CD4-positive, CD25-positive, alpha-beta regulatory T cell (primary cell): ENCODE results near the gene EFNB2. TPM values are rescaled to one million over a fixed set of nuclear protein-coding genes. Genes with fewer than 3 reads are reported as not detected.

Experiments
- ATAC-seq, 2 donors: fragments of 150-1000 bp; cut with Tn5 transposase; one replicate each; pipeline ENCODE4 v1.10.0; 2021; ENCODE audit warnings: low read depth in 2 of 2, moderate number of reproducible peaks in 2 of 2, moderate library complexity in 1 of 2
- DNase-seq, 3 donors: peaks; one replicate each; pipeline versions ENCODE4 v3.0.0 to v3.0.0-alpha.2; 2012 to 2022; ENCODE audit warnings: mixed read lengths in 1 of 3
- H3K27ac ChIP-seq: one replicate; pipeline ENCODE4 v1.7.0; 2013; ENCODE audit warnings: mild to moderate bottlenecking, low read length; ENCODE audit not compliant: insufficient read depth, poor library complexity, severe bottlenecking
- H3K27me3 ChIP-seq: one replicate; pipeline ENCODE4 v1.7.0; 2013; ENCODE audit warnings: low read length; ENCODE audit not compliant: control insufficient read depth, insufficient read depth
- H3K36me3 ChIP-seq: one replicate; pipeline ENCODE4 v1.7.0; 2013; ENCODE audit warnings: mild to moderate bottlenecking, low read length, moderate library complexity; ENCODE audit not compliant: control insufficient read depth, insufficient read depth
- H3K4me1 ChIP-seq: 2 replicates; pipeline ENCODE4 v1.7.0; 2013; ENCODE audit warnings: mild to moderate bottlenecking, low read length; ENCODE audit not compliant: insufficient read depth, control insufficient read depth, poor library complexity, severe bottlenecking
- H3K4me3 ChIP-seq: one replicate; pipeline ENCODE4 v1.7.0; 2013; ENCODE audit warnings: low read depth, mild to moderate bottlenecking, low read length, moderate library complexity
- H3K9me3 ChIP-seq, 2 experiments: 1 replicate in 1 of 2; 2 replicates in 1 of 2; pipeline ENCODE4 v1.7.0; 2013; ENCODE audit warnings: low read length in 2 of 2, mild to moderate bottlenecking in 1 of 2, moderate library complexity in 1 of 2; ENCODE audit not compliant: control insufficient read depth in 2 of 2
- H3K27ac Mint-ChIP-seq, 3 donors: one replicate each; pipeline ENCODE4 v1.8.0; 2020 to 2022; ENCODE audit warnings: mild to moderate bottlenecking in 3 of 3, mixed read lengths in 3 of 3, moderate library complexity in 2 of 3
- H3K27me3 Mint-ChIP-seq: one replicate; pipeline ENCODE4 v1.8.0; 2022; ENCODE audit warnings: mild to moderate bottlenecking, mixed read lengths
- H3K36me3 Mint-ChIP-seq: one replicate; pipeline ENCODE4 v1.8.0; 2020; ENCODE audit warnings: mixed read lengths
- H3K4me1 Mint-ChIP-seq, 4 donors: one replicate each; pipeline ENCODE4 v1.8.0; 2020 to 2022; ENCODE audit warnings: mixed read lengths in 4 of 4, mild to moderate bottlenecking in 1 of 4
- H3K4me3 Mint-ChIP-seq, 4 donors: one replicate each; pipeline ENCODE4 v1.8.0; 2020 to 2022; ENCODE audit warnings: mild to moderate bottlenecking in 4 of 4, mixed read lengths in 4 of 4, moderate library complexity in 3 of 4
- H3K9me3 Mint-ChIP-seq, 7 donors: one replicate each; pipeline ENCODE4 v1.8.0; 2020 to 2022; ENCODE audit warnings: mixed read lengths in 7 of 7, mild to moderate bottlenecking in 3 of 7, moderate library complexity in 2 of 7
- polyA plus RNA-seq, 4 donors: library from polyadenylated mRNA; unstranded; fragments of 300-500 nt; fragmentation: Illumina TruSeq; gene quantifications; one replicate each; pipeline ENCODE4 v1.2.3, GENCODE V29; 2021
- total RNA-seq: library from RNA; stranded (reverse); gene quantifications from one replicate; pipeline ENCODE4 v1.2.3, GENCODE V29; 2022

The EFNB2 gene
- total and polyA plus RNA-seq, 5 donors from 2014 or later, result 0.20 to 0.49 (median 0.27) TPM; not detected in 2

DNA sequence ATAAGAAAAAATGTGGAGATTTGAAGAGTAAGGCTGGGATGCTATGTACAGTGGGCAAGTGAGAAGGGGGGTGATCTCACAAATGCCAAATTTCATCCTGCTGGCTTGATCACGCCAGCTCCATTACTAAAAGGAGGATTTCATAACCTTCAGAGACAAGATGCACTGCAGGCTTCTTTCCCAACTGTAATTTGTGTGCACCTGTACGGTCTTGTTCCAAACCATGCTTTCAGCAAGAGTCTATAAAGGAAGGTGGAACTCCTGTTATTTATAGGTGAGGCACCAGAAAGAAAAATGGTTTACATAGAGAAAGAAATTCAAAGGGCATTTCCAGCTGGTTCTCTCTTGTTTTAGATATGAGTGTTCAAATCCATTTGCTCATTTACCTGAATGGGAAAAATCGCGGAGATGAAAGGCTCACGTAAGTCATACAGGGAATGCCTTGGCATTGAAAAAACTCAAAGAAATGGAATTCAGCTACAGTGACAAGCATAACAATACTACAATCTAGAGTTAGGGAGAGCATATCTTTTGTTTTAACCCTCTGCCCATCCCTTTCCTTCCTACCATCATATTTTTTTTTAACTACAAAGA is 13.3 kb downstream of the EFNB2 start:
- DNase-seq (no peak), ATAC-seq (no peak)
- Histone ChIP-seq H3K27me3 (peaks cover under 1% of the 10 kb centered on the region), H3K27ac (no peak overlapping the region), H3K4me3 (no peak overlapping the region), H3K9me3 (no peaks in the 10 kb centered on the region), H3K36me3 (no peaks in the 10 kb centered on the region), H3K4me1 (no peaks in the 10 kb centered on the region)
- Mint-ChIP-seq H3K4me1 (no peaks in the 10 kb centered on the region), H3K36me3 (no peaks in the 10 kb centered on the region), H3K27ac (no peak overlapping the region), H3K4me3 (no peak overlapping the region), H3K9me3 (peaks cover 0 to 2% (median 0%) of the 10 kb centered on the region in 7 donors), H3K27me3 (peaks cover 43% of the 10 kb centered on the region)

DNA sequence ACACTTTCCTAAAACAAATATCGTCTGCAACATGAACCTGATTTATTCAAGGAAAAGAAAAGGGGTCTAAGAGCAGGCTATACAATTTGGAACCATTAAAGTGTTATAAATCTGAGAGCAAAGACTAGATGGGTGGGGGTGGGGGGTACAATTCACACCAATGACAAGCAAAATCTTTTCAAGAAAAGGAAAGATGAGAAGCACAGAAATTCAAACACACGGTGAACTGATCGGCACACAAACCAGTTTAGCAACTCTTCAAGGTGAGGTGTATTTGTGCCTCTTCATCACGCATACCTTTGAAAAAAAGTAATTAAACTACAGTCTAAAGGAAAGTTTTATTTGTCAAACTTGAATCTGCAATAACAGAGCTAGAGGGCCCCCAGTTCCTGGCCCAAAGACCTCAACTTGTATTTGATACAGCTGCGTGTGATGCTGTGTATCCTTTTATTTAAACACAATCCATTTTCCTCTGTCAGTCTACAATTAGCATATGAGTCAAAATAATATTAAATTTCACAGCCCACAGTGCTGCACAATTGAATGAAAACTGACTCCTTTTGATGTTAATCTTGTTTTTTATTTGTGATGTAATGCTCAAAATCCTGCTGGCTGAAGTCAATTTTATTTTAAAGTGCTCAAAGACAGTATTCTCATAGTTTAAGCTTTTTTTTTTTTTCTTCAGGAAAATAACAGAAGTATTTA is 14.2 kb downstream of the EFNB2 start:
- no peak for ATAC-seq
- Mint-ChIP-seq H3K27me3 (peaks cover 47% of the 10 kb centered on the region), H3K36me3 (no peaks in the 10 kb centered on the region), H3K4me1 (no peaks in the 10 kb centered on the region), H3K9me3 (peaks cover 0 to 2% (median 0%) of the 10 kb centered on the region in 7 donors), H3K27ac (no peak overlapping the region), H3K4me3 (no peak overlapping the region)
- Histone ChIP-seq H3K9me3 (no peaks in the 10 kb centered on the region), H3K27me3 (no peaks in the 10 kb centered on the region), H3K4me3 (no peak overlapping the region), H3K36me3 (no peaks in the 10 kb centered on the region), H3K27ac (no peak overlapping the region), H3K4me1 (no peaks in the 10 kb centered on the region)
- no peak for DNase-seq

- no peak for ATAC-seq
- H3K9me3 Mint-ChIP-seq, result peaks cover 0 to 2% (median 0%) of the 10 kb centered on the region in 7 donors
- peaks cover 48% of the 10 kb centered on the region for H3K27me3 Mint-ChIP-seq
Observed at GRCh38 chr13:106520251-106521054, 15.0 kb downstream of the EFNB2 start.

DNA sequence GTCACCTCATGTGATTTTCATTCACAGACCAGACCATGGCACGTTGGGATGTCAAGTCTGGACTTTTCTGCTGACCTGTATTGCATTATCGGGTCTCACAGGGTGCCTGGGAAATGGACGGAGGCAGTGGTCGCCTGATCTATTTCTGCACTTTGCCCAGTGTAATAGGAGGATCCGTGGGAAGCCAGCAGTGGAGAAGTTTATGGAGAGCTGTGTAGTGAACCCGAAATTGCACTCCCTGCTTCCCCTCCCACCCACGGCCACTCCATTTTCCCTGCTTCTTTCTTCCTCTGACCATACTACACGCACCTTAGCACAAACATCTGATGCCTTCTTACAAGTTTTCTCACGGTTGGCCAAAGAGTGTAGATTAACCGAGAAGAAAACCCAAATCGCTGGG is 16.9 kb downstream of the EFNB2 start:
- peaks cover 38% of the 10 kb centered on the region for H3K27me3 Mint-ChIP-seq
- no peak for DNase-seq

More at GRCh38 chr13:106520251-106521054, 15.0 kb downstream of the EFNB2 start:
- Histone ChIP-seq H3K36me3 (no peaks in the 10 kb centered on the region), H3K4me1 (no peaks in the 10 kb centered on the region), H3K9me3 (no peaks in the 10 kb centered on the region), H3K4me3 (no peak overlapping the region), H3K27me3 (no peaks in the 10 kb centered on the region), H3K27ac (no peak overlapping the region)
- Mint-ChIP-seq H3K4me3 (no peak overlapping the region), H3K27ac (no peak overlapping the region), H3K4me1 (no peaks in the 10 kb centered on the region), H3K36me3 (no peaks in the 10 kb centered on the region)
- no peak for DNase-seq

GRCh38 chr13:106517109-106517847 is 18.2 kb downstream of the EFNB2 start:
- no peak overlapping the region for H3K4me3 Mint-ChIP-seq
- ATAC-seq (no peak), DNase-seq (no peak)
- Histone ChIP-seq H3K36me3 (no peaks in the 10 kb centered on the region), H3K27ac (no peak overlapping the region), H3K4me1 (no peaks in the 10 kb centered on the region), H3K9me3 (no peaks in the 10 kb centered on the region), H3K27me3 (no peaks in the 10 kb centered on the region), H3K4me3 (no peak overlapping the region)
- peaks cover 0 to 2% (median 0%) of the 10 kb centered on the region in 7 donors for H3K9me3 Mint-ChIP-seq
- peaks cover 26% of the 10 kb centered on the region for H3K27me3 Mint-ChIP-seq
- H3K36me3 Mint-ChIP-seq, result peaks cover 4% of the 10 kb centered on the region
- no peaks in the 10 kb centered on the region for H3K4me1 Mint-ChIP-seq
- no peak overlapping the region for H3K27ac Mint-ChIP-seq

More for the DNA sequence above, 16.9 kb downstream of the EFNB2 start:
- Mint-ChIP-seq H3K9me3 (no peaks in the 10 kb centered on the region), H3K4me1 (no peaks in the 10 kb centered on the region), H3K4me3 (no peak overlapping the region), H3K27ac (no peak overlapping the region), H3K36me3 (peaks cover 4% of the 10 kb centered on the region)
- no peaks in the 10 kb centered on the region for H3K4me1 ChIP-seq
- H3K27me3 ChIP-seq, result no peaks in the 10 kb centered on the region
- no peak overlapping the region for H3K27ac ChIP-seq
- no peaks in the 10 kb centered on the region for H3K9me3 ChIP-seq
- ATAC-seq, result no peak
- H3K36me3 ChIP-seq, result no peaks in the 10 kb centered on the region
- no peak overlapping the region for H3K4me3 ChIP-seq

DNA sequence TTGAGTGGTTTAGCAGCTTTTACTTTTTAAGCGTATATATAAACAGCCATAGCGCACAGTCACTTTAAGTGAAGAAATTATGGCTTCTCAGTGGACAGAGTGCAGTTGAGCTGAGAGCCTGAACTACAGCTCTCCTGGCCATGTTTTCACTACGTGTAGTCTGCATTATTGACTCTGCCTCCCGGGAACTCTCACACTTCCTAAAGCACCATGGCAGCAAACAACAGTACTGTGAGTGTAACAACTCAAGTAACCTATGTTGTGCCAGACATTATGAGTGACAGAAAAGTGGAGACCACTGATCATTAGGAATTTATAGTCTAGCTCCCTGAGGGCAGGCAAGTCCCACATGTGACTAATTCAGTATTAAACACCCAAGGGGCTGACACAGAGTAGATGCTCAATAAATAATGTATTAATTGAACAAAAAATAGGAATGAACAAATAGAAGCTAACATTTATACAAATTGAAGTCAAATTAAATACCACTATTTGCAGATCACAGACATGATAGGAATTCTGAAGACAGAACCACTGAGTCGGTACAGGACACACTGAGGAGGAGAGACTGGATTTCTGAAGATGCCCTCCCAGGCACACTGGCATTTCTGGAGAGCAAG is 19.7 kb downstream of the EFNB2 start:
- no peak for ATAC-seq
- no peaks in the 10 kb centered on the region for H3K9me3 ChIP-seq
- H3K36me3 ChIP-seq, result no peaks in the 10 kb centered on the region
- H3K27me3 ChIP-seq, result no peaks in the 10 kb centered on the region
- peaks cover 17% of the 10 kb centered on the region for H3K27me3 Mint-ChIP-seq
- no peak overlapping the region for H3K4me3 ChIP-seq
- no peak overlapping the region for H3K4me3 Mint-ChIP-seq
- peaks cover 0 to 4% (median 0%) of the 10 kb centered on the region in 7 donors for H3K9me3 Mint-ChIP-seq
- H3K4me1 ChIP-seq, result no peaks in the 10 kb centered on the region
- H3K4me1 Mint-ChIP-seq, result no peaks in the 10 kb centered on the region
- H3K36me3 Mint-ChIP-seq, result peaks cover 4% of the 10 kb centered on the region
- no peak overlapping the region for H3K27ac ChIP-seq
- no peak for DNase-seq
- H3K27ac Mint-ChIP-seq, result no peak overlapping the region
